IPS-NIHi11 (cell line): Measurements from ENCODE around the gene TRIM50.
"Not testable (repeated sequence)": the region's sequence is repeated elsewhere in the genome, so short reads cannot be mapped to it uniquely, and the experiment has no call there.

Source experiments
- DNase-seq: peaks from one replicate; pipeline ENCODE4 v3.0.0; 2012; ENCODE audit warnings: mixed read lengths, low spot score

TRIM50 gene

GRCh38 chr7:73327922-73328321, at the start of gene TRIM50, which contains the start of gene FKBP6:
TSS of gene TRIM50 (minus strand) at chr7:73328082. CDS start at chr7:73324787, 3,295 bp downstream.
TSS of gene FKBP6 (plus strand) at chr7:73328161. CDS start at chr7:73328429, 268 bp downstream.
- DNase-seq: not testable (repeated sequence)

DNA sequence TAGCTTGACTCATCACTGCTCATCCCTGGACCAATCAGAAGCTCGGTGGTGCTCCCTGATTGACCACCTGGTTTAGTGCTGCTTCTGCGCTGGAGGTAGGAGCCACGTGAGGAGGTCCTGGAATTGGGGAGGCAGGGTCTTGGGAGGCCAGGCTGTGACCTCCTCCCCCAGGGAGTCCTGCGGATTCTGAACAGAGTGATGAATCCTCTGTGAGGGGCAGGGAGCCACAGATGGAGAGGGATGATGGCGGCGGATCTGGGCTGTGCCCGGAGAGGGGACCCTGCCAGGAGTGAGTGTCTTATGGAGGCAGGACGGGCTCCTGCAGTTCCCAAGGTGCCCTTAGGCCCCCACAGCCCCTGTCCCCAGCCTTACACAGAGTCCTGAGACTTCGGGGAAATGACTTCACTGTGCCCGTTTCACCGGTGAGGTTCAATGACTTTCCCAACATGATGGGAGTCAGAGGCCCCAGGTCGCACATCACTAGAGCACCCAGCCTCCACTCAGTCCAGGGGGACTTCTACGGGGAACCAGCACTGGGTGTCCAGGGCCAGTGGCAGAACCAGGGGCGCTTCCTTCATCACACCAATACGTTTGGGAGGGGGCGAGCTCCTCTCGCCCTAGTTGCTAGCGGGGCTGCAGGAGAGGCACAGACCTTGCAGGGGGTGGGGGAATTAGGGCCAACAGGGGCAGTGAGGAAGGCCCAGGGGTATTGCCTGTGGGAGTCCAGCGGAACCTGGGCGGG, 49.0 kb upstream of the TRIM50 start:
- peak; percentile 2 for DNase-seq

GRCh38 chr7:73376262-73376661, 48.4 kb upstream of the TRIM50 start:
- DNase-seq: not testable (repeated sequence)

GRCh38 chr7:73373741-73374140, 45.9 kb upstream of the TRIM50 start:
- DNase-seq: no peak

- DNase-seq: no peak
These were observed 41.7 kb upstream of the TRIM50 start for GRCh38 chr7:73369622-73370021.

DNA sequence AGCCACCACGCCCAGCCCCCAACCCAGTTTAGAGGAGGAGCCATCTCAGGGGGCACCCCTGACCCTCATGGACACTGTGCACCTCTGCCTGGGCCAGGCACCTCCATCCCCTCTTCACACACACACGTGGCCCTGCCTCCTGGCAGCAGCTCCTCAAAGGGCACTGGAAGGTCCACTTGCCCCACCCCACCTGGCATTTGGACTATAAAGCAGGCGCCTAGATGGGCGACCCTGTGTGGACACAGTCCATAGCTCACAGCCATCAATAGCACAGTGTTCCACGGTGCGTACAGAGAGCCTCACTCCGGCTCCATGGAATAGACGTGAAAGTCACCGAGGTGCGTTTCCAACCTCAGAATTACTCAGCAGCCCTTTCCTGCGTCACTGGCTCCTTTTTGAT, 41.1 kb upstream of the TRIM50 start:
- no peak for DNase-seq

DNA sequence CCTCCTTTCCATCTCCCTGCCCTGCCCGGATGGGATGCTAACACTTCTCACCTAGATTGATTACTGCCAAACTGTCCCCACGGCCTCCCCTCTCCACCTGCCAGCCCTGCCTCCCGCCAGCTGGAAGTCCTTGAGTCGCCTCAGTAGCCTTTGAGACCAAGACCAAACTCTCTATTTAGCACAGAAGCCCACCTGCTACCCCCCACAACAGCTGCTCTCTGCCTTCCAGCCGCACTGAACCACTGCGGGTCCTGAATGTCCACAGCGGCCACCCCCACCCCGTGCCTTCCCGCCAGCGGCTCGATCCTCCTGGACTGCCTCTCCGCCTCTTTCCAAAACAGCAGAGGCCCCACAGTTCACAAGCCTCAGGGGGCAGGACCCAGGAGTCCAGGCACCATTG, 39.1 kb upstream of the TRIM50 start:
- no peak for DNase-seq

DNA sequence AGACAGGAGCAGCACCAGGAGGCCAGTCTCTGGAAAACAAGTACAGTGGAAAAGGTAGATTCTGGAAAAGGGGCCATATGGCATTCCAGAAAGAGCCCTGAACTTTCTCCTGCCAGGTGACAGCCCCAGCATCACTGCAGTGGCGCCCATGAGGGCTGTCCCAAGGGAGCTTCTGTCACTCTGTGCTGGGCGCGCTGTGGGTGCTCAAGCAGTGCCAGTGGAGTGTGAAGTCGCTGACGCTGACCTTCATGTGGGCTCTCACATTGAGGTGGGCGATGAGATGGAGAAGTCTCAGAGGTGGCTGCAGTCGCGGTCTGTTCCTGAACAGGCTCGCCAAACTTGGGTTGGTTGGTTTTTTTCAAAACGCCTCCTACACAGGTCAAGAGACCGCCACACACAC, 38.2 kb upstream of the TRIM50 start:
- DNase-seq: no peak

- DNase-seq: peak; percentile 17
These were observed 36.3 kb upstream of the TRIM50 start for GRCh38 chr7:73364006-73364728.

DNA sequence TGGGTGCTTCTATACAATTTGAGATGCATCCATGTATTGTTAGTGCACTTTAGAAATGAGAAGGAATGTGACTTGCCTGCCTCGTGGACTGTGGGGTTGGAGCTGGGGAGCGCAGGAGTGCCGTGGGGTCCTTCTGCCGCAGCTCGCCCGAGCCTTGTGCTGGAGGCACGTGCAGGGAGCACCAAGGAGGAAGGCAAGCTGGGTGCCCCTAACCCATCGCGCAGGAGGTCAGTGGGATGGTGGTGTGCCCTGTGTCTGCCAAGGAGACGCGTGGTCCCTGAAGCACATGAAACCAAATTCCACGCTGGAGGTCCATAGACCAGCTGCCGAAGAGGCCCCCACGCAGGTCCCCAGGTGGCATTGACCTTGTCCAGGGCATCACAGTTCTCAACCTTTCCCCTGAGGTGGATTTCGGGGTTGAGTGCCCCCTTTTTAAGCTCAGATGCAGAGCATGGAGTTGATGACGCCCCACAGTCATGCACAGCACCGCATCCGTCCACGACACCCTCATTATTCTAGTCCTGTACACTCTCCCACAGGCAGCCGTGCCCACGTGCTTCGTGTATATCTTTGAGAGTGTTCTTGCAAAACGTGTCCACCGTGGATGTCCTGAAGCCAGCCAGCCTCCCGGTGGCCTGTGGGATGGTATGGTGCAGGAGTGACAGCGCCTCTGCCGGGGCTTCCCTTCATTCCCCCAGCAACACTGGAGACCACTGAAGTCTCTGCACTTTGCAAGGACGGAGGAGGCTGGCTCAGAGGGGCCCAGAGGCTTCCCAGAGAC, 35.5 kb upstream of the TRIM50 start:
- peak; percentile 8 for DNase-seq

DNA sequence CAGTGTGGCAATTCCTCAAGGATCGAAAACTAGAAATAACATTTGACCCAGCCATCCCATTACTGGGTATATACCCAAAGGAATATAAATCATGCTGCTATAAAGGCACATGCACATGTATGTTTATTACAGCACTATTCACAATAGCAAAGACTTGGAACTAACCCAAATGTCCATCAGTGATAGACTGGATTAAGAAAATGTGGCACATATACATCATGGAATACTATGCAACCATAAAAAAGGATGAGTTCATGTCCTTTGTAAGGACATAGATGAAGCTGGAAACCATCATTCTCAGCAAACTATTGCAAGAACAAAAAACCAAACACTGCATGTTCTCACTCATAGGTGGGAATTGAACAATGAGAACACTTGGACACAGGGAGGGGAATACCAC, 32.7 kb upstream of the TRIM50 start:
- not testable (repeated sequence) for DNase-seq

DNA sequence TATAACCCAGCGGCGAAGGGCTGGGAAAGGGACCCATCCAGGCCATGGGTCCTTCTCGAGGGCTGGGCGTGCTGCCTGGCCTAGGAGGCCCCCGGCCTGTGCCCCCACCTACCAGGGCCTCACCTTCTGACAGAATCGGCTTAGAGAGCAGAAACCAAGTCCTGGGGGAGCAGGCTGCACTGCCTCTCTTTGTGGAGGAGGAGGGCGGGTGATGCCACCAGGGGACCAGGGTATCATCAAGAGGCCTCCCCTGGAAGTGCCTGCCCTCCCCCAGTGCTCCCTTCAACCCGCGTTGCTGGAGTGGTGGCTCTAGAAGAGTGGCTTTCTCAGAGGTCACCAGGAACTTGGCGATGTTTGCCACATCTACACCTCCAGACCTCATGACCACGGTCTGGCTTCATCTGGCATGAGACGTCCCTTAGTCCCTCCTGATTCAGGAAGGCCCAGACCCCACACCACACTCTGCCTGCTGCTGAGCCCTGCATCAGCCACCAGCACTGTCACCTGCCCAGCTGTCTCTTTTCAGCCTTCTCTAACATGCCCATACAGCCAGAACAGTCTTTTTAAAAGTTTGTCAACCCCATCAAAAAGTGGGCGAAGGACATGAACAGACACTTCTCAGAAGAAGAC, 32.0 kb upstream of the TRIM50 start:
- no peak for DNase-seq

DNA sequence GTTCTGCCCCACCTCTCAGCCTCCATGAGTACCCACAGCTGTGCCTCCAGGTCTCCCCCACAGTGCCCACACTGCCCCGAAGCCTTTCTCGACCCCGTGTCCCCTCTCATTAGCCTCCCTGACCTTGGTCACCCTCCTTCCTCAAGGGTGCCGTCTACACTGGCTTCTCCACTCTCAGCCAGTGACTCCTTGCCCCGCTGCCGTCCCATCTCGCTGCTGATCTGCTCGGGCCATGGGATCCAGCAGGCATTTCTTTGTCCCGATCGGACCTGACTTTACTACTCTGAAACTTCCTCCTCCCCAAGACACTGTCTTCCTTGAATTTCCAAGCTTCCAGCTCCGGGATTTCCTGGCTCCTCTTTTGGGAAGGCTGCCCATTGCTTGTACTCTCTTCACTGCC, 31.4 kb upstream of the TRIM50 start:
- DNase-seq: no peak

- no peak for DNase-seq
These were observed 30.9 kb upstream of the TRIM50 start for GRCh38 chr7:73358590-73359275.

DNA sequence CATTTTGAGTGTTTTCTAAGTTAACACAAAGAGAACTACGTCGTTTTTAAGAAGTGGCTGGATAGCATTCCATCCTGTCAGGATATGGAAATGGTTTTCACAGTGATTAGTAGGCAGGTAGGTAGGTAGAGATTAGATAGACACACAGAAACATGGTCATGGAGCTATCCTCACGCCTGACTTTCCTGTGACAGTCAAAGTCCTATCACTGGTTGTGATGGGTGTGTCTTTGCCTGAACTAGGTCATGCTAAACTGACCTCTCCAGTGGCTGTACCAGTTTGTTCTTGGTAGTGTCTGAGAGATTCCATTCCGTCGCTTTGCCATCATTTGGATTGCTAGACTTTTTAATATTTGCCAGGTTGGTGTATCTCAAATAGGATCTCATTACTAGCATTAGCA, 28.3 kb upstream of the TRIM50 start:
- no peak for DNase-seq

DNA sequence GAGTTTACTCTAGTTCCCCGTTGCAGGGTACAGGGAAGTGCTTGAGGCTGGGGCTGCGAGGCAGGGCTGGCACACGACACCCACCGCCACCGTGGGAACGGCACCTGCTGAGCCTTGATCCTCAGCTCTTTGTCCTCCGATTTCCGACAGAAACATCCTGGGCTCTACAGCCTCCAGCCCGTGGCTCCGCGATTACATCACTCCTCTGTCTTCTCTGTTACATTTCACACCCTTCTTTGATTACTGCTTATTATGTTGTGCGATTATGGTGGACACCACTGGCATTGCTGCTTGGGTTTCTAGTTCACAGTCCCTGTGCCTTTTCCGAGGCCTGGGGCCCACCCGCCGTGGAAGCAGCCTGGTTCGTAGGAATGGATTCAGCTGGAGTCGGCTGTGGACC, 26.9 kb upstream of the TRIM50 start:
- DNase-seq: peak; percentile 29

GRCh38 chr7:73354196-73354595, 26.3 kb upstream of the TRIM50 start:
- no peak for DNase-seq

DNA sequence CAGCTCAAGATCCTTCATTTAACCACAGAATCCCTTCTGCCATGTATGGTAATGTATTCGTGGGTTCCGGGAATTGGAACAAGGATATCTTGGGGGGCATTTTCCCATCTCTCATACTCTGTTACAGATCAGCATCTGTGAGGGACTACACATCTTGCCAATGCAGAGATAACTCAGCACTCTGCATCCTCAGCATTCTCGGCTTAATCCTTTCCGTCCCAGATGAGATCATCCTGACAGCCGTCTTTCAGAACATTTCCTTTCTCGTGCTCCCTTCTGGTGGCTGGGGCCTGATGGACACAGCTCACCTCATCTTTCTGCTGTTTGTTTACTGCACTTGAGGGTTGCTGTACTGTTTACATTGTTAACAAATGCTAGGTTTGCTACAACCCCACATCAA, 25.4 kb upstream of the TRIM50 start:
- no peak for DNase-seq

- no peak for DNase-seq
These were observed 24.9 kb upstream of the TRIM50 start for GRCh38 chr7:73352784-73353183.

DNA sequence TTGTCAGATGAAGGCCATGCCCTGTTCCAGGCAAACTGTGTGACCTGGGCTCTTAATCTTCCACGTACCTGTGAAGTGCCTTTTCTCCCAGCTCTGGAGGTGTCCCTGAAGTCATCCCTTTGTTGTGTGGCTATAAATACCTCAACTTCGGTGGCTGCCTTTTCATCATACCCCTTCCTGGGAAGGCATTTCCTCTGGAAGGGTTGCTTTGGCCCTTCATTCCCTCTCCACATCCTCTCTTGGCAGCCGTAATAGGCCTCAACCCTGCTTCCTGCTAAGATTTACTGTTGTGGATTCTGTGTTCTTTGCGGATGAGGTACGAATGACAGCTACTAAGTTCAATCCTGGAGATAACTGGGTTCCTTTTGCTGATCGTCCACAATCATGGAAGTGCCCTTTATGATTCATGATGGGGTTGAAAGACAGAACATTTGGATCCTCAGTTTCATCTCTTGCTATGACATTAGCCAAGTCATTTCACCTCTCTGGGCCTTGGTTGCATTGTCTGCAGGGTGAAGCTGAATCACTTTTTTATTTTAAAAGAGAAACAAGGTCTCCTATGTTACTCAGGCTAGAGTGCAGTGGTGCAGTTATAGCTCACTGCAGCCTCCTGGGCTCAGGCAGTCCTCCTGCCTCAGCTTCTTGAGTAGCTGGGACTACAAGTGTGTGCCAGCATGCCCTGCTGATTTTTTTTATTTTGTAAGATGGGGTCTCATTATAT, 23.7 kb upstream of the TRIM50 start:
- DNase-seq: peak; percentile 14
